SK-N-SH treated with all-trans-retinoic acid at 6 μM for 48 hours (cell line): ENCODE data around the gene SLAMF1.

Experiments
- OSR1 ChIP-seq: fragments of 250-450 bp; sonication (Bioruptor Pico); IDR thresholded peaks from 2 replicates; pipeline ENCODE4 v1.8.0; 2022; ENCODE audit warnings: moderate library complexity, mild to moderate bottlenecking, inconsistent platforms
- ZFP30 ChIP-seq: fragments of 450-650 bp; formaldehyde crosslinking; IDR thresholded peaks from 2 replicates; pipeline ENCODE4 v1.5.0; 2022; ENCODE audit warnings: mild to moderate bottlenecking, moderate library complexity
- ZNF565 ChIP-seq: fragments of 450-650 bp; formaldehyde crosslinking; conservative IDR thresholded peaks from 2 replicates; pipeline ENCODE4 v1.5.0; 2020; ENCODE audit warnings: low read depth, mild to moderate bottlenecking, moderate library complexity

DNA sequence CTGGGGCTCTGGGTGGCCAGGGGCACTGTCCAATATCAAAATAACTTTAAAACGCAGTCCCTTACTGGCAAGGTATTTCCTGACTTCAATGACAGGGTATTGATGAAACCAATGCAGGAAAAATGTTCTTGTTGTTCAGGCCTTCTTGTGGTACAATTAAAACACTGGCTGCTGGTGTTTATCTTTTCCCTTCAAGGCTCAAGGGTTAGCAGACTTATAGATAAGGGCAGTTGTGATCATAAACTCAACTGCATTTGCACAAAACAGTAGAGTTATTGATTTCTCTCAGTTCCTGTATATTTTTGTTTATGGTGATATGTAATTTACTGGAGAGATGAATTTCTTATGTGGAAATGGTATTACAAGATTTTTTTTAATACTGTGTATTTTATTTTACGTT, 64.9 kb downstream of the SLAMF1 start:
- TF ChIP-seq ZFP30 (CRISPR knock-in tag), result no peak
- TF ChIP-seq OSR1 (CRISPR knock-in tag), result no peak
- no peak for TF ChIP-seq ZNF565 (CRISPR knock-in tag)
